ENCODE measurements around the gene PHC2. TPM values are rescaled to one million over a fixed set of nuclear protein-coding genes. Genes with fewer than 3 reads are reported as not detected.

Gene PHC2
- total RNA-seq, 1 donor from 2014 or later, result 155 TPM

DNA sequence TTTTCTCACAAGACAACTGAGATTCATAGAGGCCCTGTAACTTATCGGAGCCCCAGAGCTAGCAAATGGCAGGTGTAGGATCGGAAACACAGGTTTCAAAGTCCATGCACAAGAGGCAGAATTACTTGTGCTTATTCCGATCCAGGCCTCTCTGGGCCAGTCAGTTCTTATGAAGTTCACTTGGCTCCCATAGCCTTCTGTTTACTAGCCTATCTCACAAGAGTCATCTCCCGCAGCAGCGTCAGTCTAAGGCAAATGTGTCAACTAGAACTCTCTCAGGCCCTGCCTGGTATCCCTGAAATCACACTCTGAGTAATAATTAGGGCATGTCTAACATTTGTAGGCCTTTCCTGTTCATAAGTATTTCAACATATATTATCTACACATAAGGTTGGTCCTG lies 43.3 kb downstream of the PHC2 start:
- Mint-ChIP-seq H3K4me3 (no peak overlapping the region), H3K9me3 (no peaks in the 10 kb centered on the region), H3K27me3 (ENCODE audit: low read depth) (no peaks in the 10 kb centered on the region), H3K36me3 (ENCODE audit: low read depth) (peaks cover 2% of the 10 kb centered on the region), H3K4me1 (peaks cover 33% of the 10 kb centered on the region), H3K27ac (ENCODE audit: unreplicated experiment) (no peak overlapping the region)
- TF ChIP-seq, protein P1, sequence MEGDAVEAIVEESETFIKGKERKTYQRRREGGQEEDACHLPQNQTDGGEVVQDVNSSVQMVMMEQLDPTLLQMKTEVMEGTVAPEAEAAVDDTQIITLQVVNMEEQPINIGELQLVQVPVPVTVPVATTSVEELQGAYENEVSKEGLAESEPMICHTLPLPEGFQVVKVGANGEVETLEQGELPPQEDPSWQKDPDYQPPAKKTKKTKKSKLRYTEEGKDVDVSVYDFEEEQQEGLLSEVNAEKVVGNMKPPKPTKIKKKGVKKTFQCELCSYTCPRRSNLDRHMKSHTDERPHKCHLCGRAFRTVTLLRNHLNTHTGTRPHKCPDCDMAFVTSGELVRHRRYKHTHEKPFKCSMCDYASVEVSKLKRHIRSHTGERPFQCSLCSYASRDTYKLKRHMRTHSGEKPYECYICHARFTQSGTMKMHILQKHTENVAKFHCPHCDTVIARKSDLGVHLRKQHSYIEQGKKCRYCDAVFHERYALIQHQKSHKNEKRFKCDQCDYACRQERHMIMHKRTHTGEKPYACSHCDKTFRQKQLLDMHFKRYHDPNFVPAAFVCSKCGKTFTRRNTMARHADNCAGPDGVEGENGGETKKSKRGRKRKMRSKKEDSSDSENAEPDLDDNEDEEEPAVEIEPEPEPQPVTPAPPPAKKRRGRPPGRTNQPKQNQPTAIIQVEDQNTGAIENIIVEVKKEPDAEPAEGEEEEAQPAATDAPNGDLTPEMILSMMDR (conservative IDR thresholded peaks at IDR 0.05), result no peak
- DNase-seq (ENCODE audit: low read depth, low spot score), result no peak

DNA sequence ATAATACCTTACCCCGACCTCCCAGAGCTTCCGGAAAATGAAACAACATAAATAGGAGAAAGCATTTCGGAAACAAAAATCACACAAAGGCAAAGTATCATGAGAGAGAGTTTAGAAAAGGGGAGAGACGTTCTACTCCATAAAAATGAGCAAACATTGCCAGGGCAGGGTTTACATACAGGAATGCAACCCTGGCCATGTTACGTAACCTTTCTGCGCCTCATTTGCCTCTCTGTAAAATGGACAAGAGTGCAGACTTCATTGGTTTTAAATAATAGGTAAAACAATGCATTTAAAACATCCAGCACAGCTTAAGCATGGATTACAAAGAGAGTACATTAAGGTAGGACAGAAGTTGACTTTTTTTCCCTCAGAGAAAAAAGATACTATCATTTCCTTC lies 45.6 kb downstream of the PHC2 start:
- TF ChIP-seq, protein P1 (conservative IDR thresholded peaks at IDR 0.05), result no peak
- no peak overlapping the region for H3K27ac Mint-ChIP-seq (ENCODE audit: unreplicated experiment)
- peaks cover 2% of the 10 kb centered on the region for H3K36me3 Mint-ChIP-seq (ENCODE audit: low read depth)
- no peak for DNase-seq (ENCODE audit: low read depth, low spot score)
- no peak overlapping the region for H3K4me3 Mint-ChIP-seq
- no peaks in the 10 kb centered on the region for H3K9me3 Mint-ChIP-seq
- no peaks in the 10 kb centered on the region for H3K27me3 Mint-ChIP-seq (ENCODE audit: low read depth)
- peaks cover 29% of the 10 kb centered on the region for H3K4me1 Mint-ChIP-seq

DNA sequence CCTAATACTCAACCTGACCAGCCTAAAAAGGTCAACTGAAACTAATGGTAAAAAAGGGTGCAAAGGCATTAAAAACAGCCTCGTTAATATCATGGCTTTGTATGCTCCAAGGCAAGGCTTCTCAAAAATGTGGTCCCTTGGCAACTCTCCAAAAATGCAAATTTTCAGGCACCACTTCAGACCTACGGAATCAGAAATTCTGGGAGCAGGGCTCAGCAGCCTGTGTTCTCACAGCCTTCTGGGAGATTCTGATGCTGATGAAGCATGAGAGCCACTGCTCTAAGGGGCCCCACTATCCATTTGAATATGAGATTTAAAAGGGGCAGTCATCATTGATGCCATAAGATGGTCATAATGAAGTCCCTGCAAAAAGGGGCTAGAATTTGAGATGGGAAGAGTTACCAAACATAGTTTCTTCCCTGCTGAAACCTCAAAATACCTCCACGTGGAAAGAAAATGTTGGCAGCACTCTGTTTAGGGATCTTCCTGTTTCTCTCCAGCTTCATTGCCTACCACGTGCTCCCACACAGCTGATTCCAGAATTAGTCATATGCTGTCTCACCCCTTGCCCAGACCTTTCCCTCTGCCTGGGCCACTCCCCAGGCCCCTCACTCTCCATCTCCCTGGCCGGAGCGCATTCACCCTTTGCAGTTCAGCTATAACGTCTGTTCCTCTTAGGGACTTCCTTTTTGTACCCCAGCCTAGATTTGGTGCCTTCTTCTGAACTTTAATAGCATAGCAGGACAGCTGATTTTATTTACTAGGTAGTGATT lies 46.7 kb downstream of the PHC2 start:
- no peak for DNase-seq (ENCODE audit: low read depth, low spot score)
- H3K27me3 Mint-ChIP-seq (ENCODE audit: low read depth), result peaks cover 4% of the 10 kb centered on the region
- TF ChIP-seq, protein P1 (conservative IDR thresholded peaks at IDR 0.05), result no peak
- no peaks in the 10 kb centered on the region for H3K9me3 Mint-ChIP-seq
- H3K27ac Mint-ChIP-seq (ENCODE audit: unreplicated experiment), result no peak overlapping the region
- peaks cover 2% of the 10 kb centered on the region for H3K36me3 Mint-ChIP-seq (ENCODE audit: low read depth)
- H3K4me1 Mint-ChIP-seq, result peaks cover 31% of the 10 kb centered on the region
- H3K4me3 Mint-ChIP-seq, result no peak overlapping the region

DNA sequence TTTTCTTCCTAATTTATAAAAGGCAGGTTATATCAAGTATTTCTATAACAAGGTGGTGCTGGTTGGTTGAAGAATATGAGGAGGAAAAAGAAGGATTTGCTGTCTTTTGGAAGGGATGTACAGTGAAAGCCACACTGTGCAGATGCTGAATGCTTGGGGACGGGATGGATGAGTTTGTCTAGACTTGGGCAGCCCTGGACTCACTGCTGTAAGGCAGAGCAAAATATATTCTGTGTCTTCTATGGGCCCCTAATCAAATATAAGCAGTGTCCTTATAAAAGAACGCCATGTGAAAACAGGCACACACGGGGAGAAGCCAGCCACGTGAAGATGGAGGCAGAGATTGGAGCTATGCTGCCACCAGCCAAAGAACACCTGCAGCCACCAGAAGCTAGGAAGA lies 47.4 kb downstream of the PHC2 start:
- Mint-ChIP-seq H3K9me3 (no peaks in the 10 kb centered on the region), H3K36me3 (ENCODE audit: low read depth) (peaks cover 2% of the 10 kb centered on the region), H3K27ac (ENCODE audit: unreplicated experiment) (no peak overlapping the region), H3K27me3 (ENCODE audit: low read depth) (peaks cover 4% of the 10 kb centered on the region), H3K4me1 (peaks cover 30% of the 10 kb centered on the region), H3K4me3 (no peak overlapping the region)
- TF ChIP-seq, protein P1 (conservative IDR thresholded peaks at IDR 0.05), result no peak
- DNase-seq (ENCODE audit: low read depth, low spot score), result no peak

DNA sequence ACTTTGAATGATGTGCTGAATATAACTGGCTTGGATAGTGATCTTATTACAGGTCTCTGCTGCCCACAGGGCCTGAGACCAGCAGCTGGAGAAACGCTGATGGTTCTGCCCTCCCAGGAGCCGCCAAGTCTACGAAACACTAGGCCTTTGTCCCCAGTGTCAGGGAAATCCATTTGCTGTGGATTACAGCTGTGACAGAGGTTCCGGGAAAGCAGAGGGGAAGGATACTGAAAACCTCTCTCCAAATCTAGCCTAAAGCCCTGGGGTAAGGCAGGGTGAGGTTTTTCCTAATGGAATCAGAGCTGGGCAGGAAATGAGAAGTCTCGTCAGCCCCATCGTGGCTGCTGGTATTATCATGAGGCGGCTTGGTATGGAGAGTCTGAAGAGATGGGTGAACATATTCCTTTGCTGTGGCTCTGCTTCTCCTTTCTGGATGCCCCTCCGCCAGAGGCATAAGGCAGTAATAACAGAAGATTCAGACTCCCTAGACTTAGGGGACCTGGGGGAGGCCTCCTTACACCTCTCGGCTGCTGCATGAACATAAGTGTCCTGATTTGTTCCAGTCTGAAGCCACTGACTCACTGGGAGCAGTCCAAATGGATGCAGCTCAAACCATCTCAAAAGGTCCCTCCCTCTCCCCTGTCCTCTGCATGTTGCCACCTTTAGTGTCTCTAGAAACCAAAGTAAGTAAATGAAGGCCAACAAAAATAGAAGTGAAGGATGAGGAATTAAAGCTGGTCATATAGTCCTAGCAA lies 48.1 kb downstream of the PHC2 start:
- Mint-ChIP-seq H3K4me3 (no peak overlapping the region), H3K9me3 (no peaks in the 10 kb centered on the region), H3K36me3 (ENCODE audit: low read depth) (peaks cover 2% of the 10 kb centered on the region), H3K27ac (ENCODE audit: unreplicated experiment) (peak overlapping the region; percentile 40), H3K27me3 (ENCODE audit: low read depth) (peaks cover 4% of the 10 kb centered on the region), H3K4me1 (peaks cover 30% of the 10 kb centered on the region)
- DNase-seq (ENCODE audit: low read depth, low spot score), result no peak
- TF ChIP-seq, protein P1 (conservative IDR thresholded peaks at IDR 0.05), result no peak

Data from neural crest cell (in vitro differentiated cells).